ENCODE data around the gene KSR1.

Gene KSR1

GRCh38 chr17:27485125-27485524 is 28.9 kb downstream of the KSR1 start:
- H3K79me2 ChIP-seq (ENCODE audit: control insufficient read depth, insufficient read depth, low read length): peaks cover 28% of the 10 kb centered on the region
- H3K23ac ChIP-seq (ENCODE audit: low read length): no peak overlapping the region
- no peak overlapping the region for H4K5ac ChIP-seq (ENCODE audit: low read length)
- H2BK5ac ChIP-seq (ENCODE audit: low read length): no peak overlapping the region
- H3K18ac ChIP-seq (ENCODE audit: low read length): no peak overlapping the region
- H3K56ac ChIP-seq (ENCODE audit: low read length): no peak overlapping the region
- DNase-seq: no peak
- H3K9ac ChIP-seq (ENCODE audit: low read length): no peak overlapping the region
- no peak overlapping the region for H2BK15ac ChIP-seq (replicated peaks; ENCODE audit: low read depth)
- H3K36me3 ChIP-seq (ENCODE audit: control insufficient read depth, insufficient read depth, low read length): no peaks in the 10 kb centered on the region
- H3K27me3 ChIP-seq (ENCODE audit: insufficient read depth, low read length, poor library complexity): no peaks in the 10 kb centered on the region
- peaks cover 2% of the 10 kb centered on the region for H3K4me1 ChIP-seq (ENCODE audit: control insufficient read depth, low read depth, low read length)
- no peak overlapping the region for H3K4me2 ChIP-seq (ENCODE audit: low read length)
- H4K8ac ChIP-seq (ENCODE audit: low read depth, low read length): no peak overlapping the region
- peaks cover 18% of the 10 kb centered on the region for H3K79me1 ChIP-seq (ENCODE audit: low read length)
- H2AK5ac ChIP-seq (ENCODE audit: low read length): no peak overlapping the region
- no peak overlapping the region for H2BK120ac ChIP-seq (ENCODE audit: low read depth, low read length)
- H3K4ac ChIP-seq (ENCODE audit: low read depth, low read length): no peak overlapping the region
- WGBS (ENCODE audit: extremely low coverage, insufficient coverage, low lambda C conversion rate): no CpG with 5 or more reads among the region's 2 CpGs
- H3K27ac ChIP-seq (ENCODE audit: low read depth, low read length): no peak overlapping the region
- no peak overlapping the region for H3K4me3 ChIP-seq (ENCODE audit: low read length)

GRCh38 chr17:27485716-27486495 is 29.7 kb downstream of the KSR1 start:
- Histone ChIP-seq H3K18ac (ENCODE audit: low read length) (no peak overlapping the region), H3K4me2 (ENCODE audit: low read length) (no peak overlapping the region), H4K5ac (ENCODE audit: low read length) (no peak overlapping the region), H3K27ac (ENCODE audit: low read depth, low read length) (no peak overlapping the region), H3K36me3 (ENCODE audit: control insufficient read depth, insufficient read depth, low read length) (no peaks in the 10 kb centered on the region), H3K4me1 (ENCODE audit: control insufficient read depth, low read depth, low read length) (peaks cover 2% of the 10 kb centered on the region), H3K79me2 (ENCODE audit: control insufficient read depth, insufficient read depth, low read length) (peaks cover 27% of the 10 kb centered on the region), H3K9ac (ENCODE audit: low read length) (no peak overlapping the region), H3K23ac (ENCODE audit: low read length) (no peak overlapping the region), H2BK15ac (replicated peaks; ENCODE audit: low read depth) (no peak overlapping the region), H3K27me3 (ENCODE audit: insufficient read depth, low read length, poor library complexity) (no peaks in the 10 kb centered on the region), H4K8ac (ENCODE audit: low read depth, low read length) (no peak overlapping the region), H2BK5ac (ENCODE audit: low read length) (no peak overlapping the region), H3K56ac (ENCODE audit: low read length) (no peak overlapping the region), H3K4me3 (ENCODE audit: low read length) (no peak overlapping the region), H3K79me1 (ENCODE audit: low read length) (peaks cover 18% of the 10 kb centered on the region), H3K4ac (ENCODE audit: low read depth, low read length) (no peak overlapping the region), H2BK120ac (ENCODE audit: low read depth, low read length) (no peak overlapping the region), H2AK5ac (ENCODE audit: low read length) (no peak overlapping the region)
- no peak for DNase-seq
- WGBS (ENCODE audit: extremely low coverage, insufficient coverage, low lambda C conversion rate): no CpG with 5 or more reads among the region's 8 CpGs

- H3K79me1 ChIP-seq (ENCODE audit: low read length): peaks cover 13% of the 10 kb centered on the region
- H3K4me1 ChIP-seq (ENCODE audit: control insufficient read depth, low read depth, low read length): peaks cover 2% of the 10 kb centered on the region
- no peak overlapping the region for H3K27ac ChIP-seq (ENCODE audit: low read depth, low read length)
- DNase-seq: no peak
- H2BK15ac ChIP-seq (replicated peaks; ENCODE audit: low read depth): no peak overlapping the region
- H3K79me2 ChIP-seq (ENCODE audit: control insufficient read depth, insufficient read depth, low read length): peaks cover 21% of the 10 kb centered on the region
- no peak overlapping the region for H4K5ac ChIP-seq (ENCODE audit: low read length)
- no peak overlapping the region for H4K8ac ChIP-seq (ENCODE audit: low read depth, low read length)
- H2BK120ac ChIP-seq (ENCODE audit: low read depth, low read length): no peak overlapping the region
- no peak overlapping the region for H3K4me3 ChIP-seq (ENCODE audit: low read length)
- no peak overlapping the region for H3K56ac ChIP-seq (ENCODE audit: low read length)
- H3K23ac ChIP-seq (ENCODE audit: low read length): no peak overlapping the region
- no peaks in the 10 kb centered on the region for H3K27me3 ChIP-seq (ENCODE audit: insufficient read depth, low read length, poor library complexity)
- H3K36me3 ChIP-seq (ENCODE audit: control insufficient read depth, insufficient read depth, low read length): no peaks in the 10 kb centered on the region
- no peak overlapping the region for H3K18ac ChIP-seq (ENCODE audit: low read length)
- no peak overlapping the region for H3K4ac ChIP-seq (ENCODE audit: low read depth, low read length)
- no peak overlapping the region for H2AK5ac ChIP-seq (ENCODE audit: low read length)
- no peak overlapping the region for H3K4me2 ChIP-seq (ENCODE audit: low read length)
- WGBS (ENCODE audit: extremely low coverage, insufficient coverage, low lambda C conversion rate): no CpG with 5 or more reads among the region's 5 CpGs
- no peak overlapping the region for H2BK5ac ChIP-seq (ENCODE audit: low read length)
- H3K9ac ChIP-seq (ENCODE audit: low read length): no peak overlapping the region
Measured at GRCh38 chr17:27486741-27487140, 30.5 kb downstream of the KSR1 start.

GRCh38 chr17:27488231-27488630 is 32.0 kb downstream of the KSR1 start:
- no peak overlapping the region for H2AK5ac ChIP-seq (ENCODE audit: low read length)
- no peak overlapping the region for H3K4me3 ChIP-seq (ENCODE audit: low read length)
- H3K27me3 ChIP-seq (ENCODE audit: insufficient read depth, low read length, poor library complexity): no peaks in the 10 kb centered on the region
- H3K23ac ChIP-seq (ENCODE audit: low read length): no peak overlapping the region
- no peak for DNase-seq
- H2BK120ac ChIP-seq (ENCODE audit: low read depth, low read length): no peak overlapping the region
- peaks cover 13% of the 10 kb centered on the region for H3K79me1 ChIP-seq (ENCODE audit: low read length)
- H4K5ac ChIP-seq (ENCODE audit: low read length): no peak overlapping the region
- H3K79me2 ChIP-seq (ENCODE audit: control insufficient read depth, insufficient read depth, low read length): peaks cover 22% of the 10 kb centered on the region
- no peak overlapping the region for H4K8ac ChIP-seq (ENCODE audit: low read depth, low read length)
- H3K27ac ChIP-seq (ENCODE audit: low read depth, low read length): no peak overlapping the region
- H3K36me3 ChIP-seq (ENCODE audit: control insufficient read depth, insufficient read depth, low read length): no peaks in the 10 kb centered on the region
- no peak overlapping the region for H3K18ac ChIP-seq (ENCODE audit: low read length)
- no peak overlapping the region for H3K4me2 ChIP-seq (ENCODE audit: low read length)
- no peak overlapping the region for H2BK15ac ChIP-seq (replicated peaks; ENCODE audit: low read depth)
- no peak overlapping the region for H2BK5ac ChIP-seq (ENCODE audit: low read length)
- H3K56ac ChIP-seq (ENCODE audit: low read length): no peak overlapping the region
- H3K4ac ChIP-seq (ENCODE audit: low read depth, low read length): no peak overlapping the region
- no peak overlapping the region for H3K9ac ChIP-seq (ENCODE audit: low read length)
- peaks cover 5% of the 10 kb centered on the region for H3K4me1 ChIP-seq (ENCODE audit: control insufficient read depth, low read depth, low read length)

GRCh38 chr17:27489045-27489715 is 32.9 kb downstream of the KSR1 start:
- no peak overlapping the region for H4K5ac ChIP-seq (ENCODE audit: low read length)
- peaks cover 20% of the 10 kb centered on the region for H3K79me2 ChIP-seq (ENCODE audit: control insufficient read depth, insufficient read depth, low read length)
- no peak overlapping the region for H3K4me3 ChIP-seq (ENCODE audit: low read length)
- H3K27ac ChIP-seq (ENCODE audit: low read depth, low read length): no peak overlapping the region
- no peak for DNase-seq
- H3K4me2 ChIP-seq (ENCODE audit: low read length): no peak overlapping the region
- H3K36me3 ChIP-seq (ENCODE audit: control insufficient read depth, insufficient read depth, low read length): no peaks in the 10 kb centered on the region
- H2BK15ac ChIP-seq (replicated peaks; ENCODE audit: low read depth): no peak overlapping the region
- H4K8ac ChIP-seq (ENCODE audit: low read depth, low read length): no peak overlapping the region
- H2BK5ac ChIP-seq (ENCODE audit: low read length): no peak overlapping the region
- peaks cover 12% of the 10 kb centered on the region for H3K79me1 ChIP-seq (ENCODE audit: low read length)
- H3K4me1 ChIP-seq (ENCODE audit: control insufficient read depth, low read depth, low read length): peaks cover 5% of the 10 kb centered on the region
- H3K23ac ChIP-seq (ENCODE audit: low read length): no peak overlapping the region
- WGBS (ENCODE audit: extremely low coverage, insufficient coverage, low lambda C conversion rate): no CpG with 5 or more reads among the region's 7 CpGs
- no peak overlapping the region for H2BK120ac ChIP-seq (ENCODE audit: low read depth, low read length)
- H2AK5ac ChIP-seq (ENCODE audit: low read length): no peak overlapping the region
- no peaks in the 10 kb centered on the region for H3K27me3 ChIP-seq (ENCODE audit: insufficient read depth, low read length, poor library complexity)
- H3K9ac ChIP-seq (ENCODE audit: low read length): no peak overlapping the region
- no peak overlapping the region for H3K56ac ChIP-seq (ENCODE audit: low read length)
- no peak overlapping the region for H3K4ac ChIP-seq (ENCODE audit: low read depth, low read length)
- no peak overlapping the region for H3K18ac ChIP-seq (ENCODE audit: low read length)
